ENCODE data around the gene SLC34A1. TPM values are rescaled to one million over a fixed set of nuclear protein-coding genes. Genes with fewer than 3 reads are reported as not detected.

Gene SLC34A1
- total and polyA plus RNA-seq, 2 of the 13 experiments (the other 11 are each of a cell fraction or from before 2014, with no cell fraction given), result 0.03 to 0.20 TPM

- no peak overlapping the region for H3K4me2 ChIP-seq (ENCODE audit: low read depth, low read length)
- DNase-seq (ENCODE audit: low spot score), result no peak
- BruUV-seq (replicated peaks), result no TSS peak
- no peaks in the 10 kb centered on the region for H3K4me1 ChIP-seq (ENCODE audit: insufficient read depth, low read length)
- H4K20me1 ChIP-seq (ENCODE audit: insufficient read depth, low read length), result 0 out of 2 replicates have a peak, but pooled peaks cover 3% of the 10 kb centered on the region
- no peak overlapping the region for H3K9ac ChIP-seq (ENCODE audit: insufficient read depth, low read depth, low read length)
- no peak overlapping the region for H3K4me3 ChIP-seq (replicated peaks in 1 of 3; ENCODE audit: insufficient read depth in 1 of 3, low read depth in 2 of 3, low read length in 3 of 3)
- no peak overlapping the region for H3K27ac ChIP-seq (ENCODE audit: extremely low read length, insufficient read depth, low read length)
- H3K9me3 ChIP-seq (ENCODE audit: low read length), result no peaks in the 10 kb centered on the region
- peaks cover 26% of the 10 kb centered on the region for H3K79me2 ChIP-seq (ENCODE audit: insufficient read depth, low read length)
- no peak for ATAC-seq
- intact Hi-C loops (cut with micrococcal nuclease; ENCODE audit: unreplicated experiment) (no loop called here), in situ Hi-C loops (cut with HindIII; ENCODE audit: extremely low pct_ligation_motif_present, low pct_unique_long_range_greater_than_20kb) (no loop called here)
- H3K36me3 ChIP-seq (replicated peaks in 1 of 2; ENCODE audit: control insufficient read depth in 1 of 2, insufficient read depth in 2 of 2, low read length in 2 of 2), result peaks cover 28 to 69% of the 10 kb centered on the region in 2 experiments
- H3K27me3 ChIP-seq (ENCODE audit: control insufficient read depth in 1 of 2, insufficient read depth in 2 of 2, low read length in 2 of 2), result no peaks in the 10 kb centered on the region
- FAIRE-seq, result no peak
- ChIA-PET POLR2A (interaction anchor here (1.0 kb wide), 1 partner anchor 39 kb away, joined by 3 read pairs; no protein-coding TSS in a partner anchor), CTCF (ENCODE audit: low intra/inter-chr PET ratio, low total read pairs) (interaction anchor here (1.1 kb wide), 1 partner anchor 21 kb away, joined by 4 read pairs; no protein-coding TSS in a partner anchor)
- H2AFZ ChIP-seq (ENCODE audit: low read length), result no peak overlapping the region
- WGBS (ENCODE audit: low lambda C conversion rate), result 96% methylated on average over 11 of the region's 11 CpGs
- no peak for TF ChIP-seq ZNF282 (IDR thresholded peaks at IDR 0.05; ENCODE audit: partially characterized antibody)
- TF ChIP-seq ISL2 (CRISPR knock-in tag; IDR thresholded peaks at IDR 0.05), result no peak
- no peak for TF ChIP-seq PAF1 (CRISPR knock-in tag; IDR thresholded peaks at IDR 0.05)
- no peak for TF ChIP-seq TFDP2 (CRISPR knock-in tag; IDR thresholded peaks at IDR 0.05)
- no peak for TF ChIP-seq REXO4 (CRISPR knock-in tag; IDR thresholded peaks at IDR 0.05; ENCODE audit: borderline replicate concordance)
- TF ChIP-seq ZNF407 (CRISPR knock-in tag; IDR thresholded peaks at IDR 0.05; ENCODE audit: not compliant biosample characterization), result no peak
- TF ChIP-seq GMEB2 (CRISPR knock-in tag; IDR thresholded peaks at IDR 0.05; ENCODE audit: low read depth), result no peak
- TF ChIP-seq SAFB2 (CRISPR knock-in tag; IDR thresholded peaks at IDR 0.05; ENCODE audit: borderline replicate concordance, low read depth), result no peak
- TF ChIP-seq BRCA1 (CRISPR knock-in tag; IDR thresholded peaks at IDR 0.05), result no peak
- TF ChIP-seq ZSCAN5A (CRISPR knock-in tag; IDR thresholded peaks at IDR 0.05; ENCODE audit: borderline replicate concordance), result no peak
Observed at GRCh38 chr5:177339107-177339638, 45.1 kb upstream of the SLC34A1 start.
